Astrocyte of the spinal cord (primary cell): Measurements from ENCODE around the gene UAP1L1.

ENCODE experiments used
- DNase-seq: peaks from one replicate; pipeline ENCODE4 v3.0.0; 2011; ENCODE audit warnings: low read depth, low spot score
- H3K4me3 ChIP-seq: 2 replicates; pipeline ENCODE4 v1.5.1; 2011; ENCODE audit warnings: low read depth, mild to moderate bottlenecking, low read length, moderate library complexity
- in situ Hi-C: cut with HindIII; loops from 2 replicates; pipeline ENCODE4 v1.10.0; 2017; ENCODE audit warnings: low sequenced_read_pairs
- TF ChIP-seq, protein P1 (sequence below): IDR thresholded peaks from 2 replicates; pipeline ENCODE4 v1.5.1; 2012; ENCODE audit warnings: low read depth, mild to moderate bottlenecking, low read length, inconsistent platforms

Gene UAP1L1, protein sequence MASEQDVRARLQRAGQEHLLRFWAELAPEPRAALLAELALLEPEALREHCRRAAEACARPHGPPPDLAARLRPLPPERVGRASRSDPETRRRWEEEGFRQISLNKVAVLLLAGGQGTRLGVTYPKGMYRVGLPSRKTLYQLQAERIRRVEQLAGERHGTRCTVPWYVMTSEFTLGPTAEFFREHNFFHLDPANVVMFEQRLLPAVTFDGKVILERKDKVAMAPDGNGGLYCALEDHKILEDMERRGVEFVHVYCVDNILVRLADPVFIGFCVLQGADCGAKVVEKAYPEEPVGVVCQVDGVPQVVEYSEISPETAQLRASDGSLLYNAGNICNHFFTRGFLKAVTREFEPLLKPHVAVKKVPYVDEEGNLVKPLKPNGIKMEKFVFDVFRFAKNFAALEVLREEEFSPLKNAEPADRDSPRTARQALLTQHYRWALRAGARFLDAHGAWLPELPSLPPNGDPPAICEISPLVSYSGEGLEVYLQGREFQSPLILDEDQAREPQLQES

DNA sequence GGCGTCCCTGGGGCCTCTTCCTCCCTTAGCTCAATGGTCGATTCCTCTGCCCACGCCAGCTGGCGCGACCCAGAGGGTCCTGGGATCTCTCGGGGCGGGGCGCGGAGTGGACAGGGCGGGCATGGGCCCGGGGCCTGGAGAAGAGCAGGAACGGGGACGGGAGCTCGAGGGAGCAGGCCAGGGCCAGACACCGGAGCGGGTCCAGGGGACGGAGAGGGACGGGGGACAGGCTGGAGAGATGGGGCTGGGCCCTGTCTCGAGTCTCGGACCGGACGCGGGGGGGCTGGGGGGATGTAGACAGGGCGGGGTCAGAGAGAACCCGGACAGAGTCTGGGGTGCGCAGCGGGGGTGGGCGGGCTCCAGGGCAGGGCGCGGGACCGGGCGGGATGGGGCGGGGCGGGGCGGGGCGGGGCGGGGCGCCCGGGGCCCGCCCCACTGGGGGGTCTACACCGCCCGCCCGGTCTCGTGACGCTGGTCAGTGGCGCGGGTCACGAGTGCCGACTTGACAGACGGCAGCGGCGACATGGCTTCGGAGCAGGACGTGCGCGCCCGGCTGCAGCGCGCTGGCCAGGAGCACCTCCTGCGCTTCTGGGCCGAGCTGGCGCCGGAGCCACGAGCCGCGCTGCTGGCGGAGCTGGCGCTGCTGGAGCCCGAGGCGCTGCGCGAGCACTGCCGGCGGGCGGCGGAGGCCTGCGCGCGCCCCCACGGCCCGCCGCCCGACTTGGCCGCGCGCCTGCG is at the start of gene UAP1L1:
TSS of gene UAP1L1 (plus strand) at position 508 of the 738 bp plus-strand sequence. CDS start at position 524, 16 bp downstream.
- H3K4me3 ChIP-seq = peak within 1 kb of the TSS; percentile 58
- in situ Hi-C loops = no loop called here
- TF ChIP-seq, protein P1, sequence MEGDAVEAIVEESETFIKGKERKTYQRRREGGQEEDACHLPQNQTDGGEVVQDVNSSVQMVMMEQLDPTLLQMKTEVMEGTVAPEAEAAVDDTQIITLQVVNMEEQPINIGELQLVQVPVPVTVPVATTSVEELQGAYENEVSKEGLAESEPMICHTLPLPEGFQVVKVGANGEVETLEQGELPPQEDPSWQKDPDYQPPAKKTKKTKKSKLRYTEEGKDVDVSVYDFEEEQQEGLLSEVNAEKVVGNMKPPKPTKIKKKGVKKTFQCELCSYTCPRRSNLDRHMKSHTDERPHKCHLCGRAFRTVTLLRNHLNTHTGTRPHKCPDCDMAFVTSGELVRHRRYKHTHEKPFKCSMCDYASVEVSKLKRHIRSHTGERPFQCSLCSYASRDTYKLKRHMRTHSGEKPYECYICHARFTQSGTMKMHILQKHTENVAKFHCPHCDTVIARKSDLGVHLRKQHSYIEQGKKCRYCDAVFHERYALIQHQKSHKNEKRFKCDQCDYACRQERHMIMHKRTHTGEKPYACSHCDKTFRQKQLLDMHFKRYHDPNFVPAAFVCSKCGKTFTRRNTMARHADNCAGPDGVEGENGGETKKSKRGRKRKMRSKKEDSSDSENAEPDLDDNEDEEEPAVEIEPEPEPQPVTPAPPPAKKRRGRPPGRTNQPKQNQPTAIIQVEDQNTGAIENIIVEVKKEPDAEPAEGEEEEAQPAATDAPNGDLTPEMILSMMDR = no peak
- no peak for DNase-seq

DNA sequence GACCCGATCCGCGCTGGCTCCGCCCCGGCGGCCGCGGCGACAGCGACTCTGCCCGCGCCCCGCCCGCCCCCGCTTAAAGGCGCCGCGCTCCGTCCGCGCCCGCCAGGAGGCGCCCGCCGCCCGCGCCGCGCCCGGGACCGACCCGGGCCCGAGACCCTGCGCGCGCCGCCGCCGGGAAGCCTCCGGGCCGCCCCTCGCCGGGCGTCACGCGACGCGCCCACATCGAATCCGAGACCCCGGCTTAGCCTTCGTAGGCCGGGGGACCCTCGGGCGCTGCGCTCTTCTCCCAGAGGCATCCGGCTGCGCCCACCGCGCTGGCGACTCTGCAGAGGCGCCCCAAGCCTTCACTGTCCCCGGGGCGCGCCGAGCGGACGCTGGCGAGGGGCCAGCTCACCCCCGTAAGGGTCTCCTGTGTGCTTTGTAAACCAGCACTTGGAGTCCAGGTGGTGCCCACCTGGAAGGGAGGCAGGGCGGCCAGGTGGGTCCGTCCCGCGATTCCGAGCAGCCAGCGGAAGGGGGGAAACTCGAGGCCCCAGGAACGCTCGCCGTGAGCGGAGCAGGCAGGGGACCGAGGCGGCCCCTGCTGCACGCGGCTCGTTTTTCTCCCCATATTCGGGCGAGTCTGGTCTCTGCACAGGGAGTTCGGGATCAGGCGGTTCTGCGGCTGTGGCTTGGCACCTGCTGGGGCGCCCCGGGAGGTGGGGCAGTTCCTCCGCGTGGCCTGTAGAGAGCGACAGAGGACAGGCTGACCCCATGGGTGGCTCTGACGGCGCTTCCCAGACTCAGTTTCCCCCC is 48.9 kb upstream of the UAP1L1 start:
- TF ChIP-seq, protein P1 = peak; percentile 48
- in situ Hi-C loops = loop anchor here (25.0 kb wide), 1 partner anchor 91 kb away; the partner anchor contains the start of genes C8G and FBXW5
- H3K4me3 ChIP-seq = peak overlapping the region; percentile 41
- no peak for DNase-seq

DNA sequence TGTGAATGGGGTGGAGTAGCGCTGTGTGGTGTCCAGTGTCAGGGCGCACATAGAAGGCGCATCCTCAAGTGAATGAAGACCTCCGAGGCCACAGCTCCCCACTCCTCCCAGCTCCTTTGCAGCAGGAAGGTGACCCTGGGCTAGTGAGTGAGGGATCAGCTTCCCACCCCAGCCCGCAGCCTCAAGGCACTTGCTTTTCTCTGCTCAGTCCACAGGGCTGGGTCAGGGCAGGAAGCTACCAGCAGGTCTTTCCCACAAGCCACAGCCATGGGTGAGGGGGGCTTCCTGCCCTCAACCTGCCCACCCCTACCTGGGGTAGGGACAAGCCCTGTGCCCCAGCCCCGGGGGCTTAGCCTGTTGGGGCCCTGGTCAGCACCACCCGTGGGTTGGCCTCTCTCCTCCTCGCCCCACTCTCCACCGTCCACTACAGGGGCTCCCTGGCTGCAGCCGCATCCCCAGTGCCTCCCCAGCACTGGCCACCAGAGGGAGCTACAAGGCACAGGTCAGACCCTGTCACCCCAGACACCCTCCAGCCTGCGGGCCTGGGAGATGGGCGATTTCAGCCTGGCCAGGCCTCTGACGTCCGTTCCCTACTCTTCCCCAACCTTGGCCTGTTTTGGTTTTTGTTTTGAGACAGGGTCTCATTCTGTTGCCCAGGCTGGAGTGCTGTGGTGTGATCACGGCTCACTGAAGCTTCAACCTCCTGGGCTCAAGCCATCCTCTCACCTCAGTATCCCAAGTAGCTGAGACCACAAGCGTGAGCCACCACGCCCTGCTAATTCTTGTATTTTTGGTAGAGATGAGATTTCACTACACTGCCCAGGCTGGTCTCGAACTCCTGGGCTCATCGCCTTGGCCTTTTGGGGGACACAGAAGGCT is 48.0 kb upstream of the UAP1L1 start:
- no peak for DNase-seq
- in situ Hi-C loops = loop anchor here (25.0 kb wide), 1 partner anchor 92 kb away; the partner anchor contains the start of genes C8G and FBXW5
- TF ChIP-seq, protein P1 = peak; percentile 97
- H3K4me3 ChIP-seq = no peak overlapping the region

DNA sequence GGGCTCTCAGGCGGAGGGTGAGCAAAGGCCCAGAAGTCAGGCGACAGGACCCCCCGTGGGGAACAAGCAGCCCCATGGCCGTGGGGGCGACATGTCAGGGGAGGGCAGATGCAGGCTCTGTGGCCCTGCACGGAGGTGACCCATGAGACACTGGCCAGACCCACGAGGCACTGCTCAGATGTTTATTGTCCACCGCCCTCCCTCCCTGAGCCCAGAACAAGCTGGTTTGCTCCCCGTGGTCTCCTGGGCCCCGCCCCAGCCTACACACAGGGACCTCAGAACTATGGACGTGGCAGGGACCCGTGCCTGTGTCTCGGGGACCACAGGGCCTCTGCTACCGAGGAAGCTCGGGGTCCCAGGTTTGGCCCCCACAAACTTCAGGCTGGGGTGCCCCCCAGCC is 47.3 kb upstream of the UAP1L1 start:
- DNase-seq = no peak
- TF ChIP-seq, protein P1 = no peak
- in situ Hi-C loops = loop anchor here (25.0 kb wide), 1 partner anchor 93 kb away; the partner anchor contains the start of genes C8G and FBXW5
- no peak overlapping the region for H3K4me3 ChIP-seq

DNA sequence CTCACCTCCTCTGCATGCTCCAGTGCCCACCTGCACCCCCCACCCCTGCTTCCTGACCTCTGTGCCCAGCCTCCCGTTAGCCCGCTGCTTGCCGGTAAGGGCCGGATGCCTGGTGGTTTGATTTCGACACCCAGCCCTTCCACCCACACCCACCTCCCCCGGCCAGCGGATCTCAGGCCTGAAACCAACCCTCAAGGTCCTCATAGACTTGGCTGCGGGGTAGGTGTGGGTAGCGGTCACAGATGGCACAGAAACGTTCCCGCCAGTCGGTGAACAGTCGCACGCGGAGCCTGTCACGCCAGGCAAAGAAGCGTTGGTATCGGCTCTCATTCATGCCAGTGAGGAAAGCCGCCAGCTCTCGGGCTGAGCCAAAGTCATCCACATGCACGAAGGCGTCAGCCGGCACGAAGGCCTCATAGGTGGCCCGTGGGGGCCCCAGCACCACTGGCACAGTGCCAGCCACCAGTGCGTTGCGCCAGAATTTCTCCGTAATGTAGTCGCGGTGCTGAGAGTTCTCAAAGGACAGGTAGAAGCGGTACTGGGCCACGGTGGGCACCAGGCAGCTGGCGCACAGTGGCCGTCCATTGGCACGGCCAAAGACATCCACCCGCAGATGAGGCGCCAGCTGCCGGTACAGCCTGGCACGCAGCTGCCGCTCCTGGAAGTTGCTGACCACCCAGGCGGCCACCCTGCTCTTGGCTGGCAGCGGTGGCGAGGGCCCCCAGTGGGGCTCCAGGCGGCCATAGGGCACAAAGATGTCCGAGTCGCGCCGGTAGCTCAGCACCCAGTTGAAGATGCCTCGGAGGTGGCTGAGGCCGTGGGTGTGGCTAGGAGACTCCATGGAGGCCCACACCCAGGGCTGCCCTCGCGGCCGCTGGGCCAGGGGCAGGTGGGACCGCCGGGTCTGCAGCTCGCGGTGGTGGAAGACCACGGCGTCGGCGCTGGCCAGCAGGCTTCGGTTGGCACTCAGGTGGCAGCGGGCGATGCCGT is 46.5 kb upstream of the UAP1L1 start:
- no peak overlapping the region for H3K4me3 ChIP-seq
- no peak for DNase-seq
- TF ChIP-seq, protein P1 = no peak
- in situ Hi-C loops = loop anchor here (25.0 kb wide), 1 partner anchor 94 kb away; the partner anchor contains the start of genes C8G and FBXW5
